Globus pallidus (tissue), 1 donor: Measurements from ENCODE around the gene EEF1A2.

ENCODE experiments used
- DNase-seq: peaks from one replicate; pipeline ENCODE4 v3.0.0-alpha.2; 2015; ENCODE audit warnings: low spot score

EEF1A2 gene

GRCh38 chr20:63452821-63453523 is 45.9 kb downstream of the EEF1A2 start:
- no peak for DNase-seq

DNA sequence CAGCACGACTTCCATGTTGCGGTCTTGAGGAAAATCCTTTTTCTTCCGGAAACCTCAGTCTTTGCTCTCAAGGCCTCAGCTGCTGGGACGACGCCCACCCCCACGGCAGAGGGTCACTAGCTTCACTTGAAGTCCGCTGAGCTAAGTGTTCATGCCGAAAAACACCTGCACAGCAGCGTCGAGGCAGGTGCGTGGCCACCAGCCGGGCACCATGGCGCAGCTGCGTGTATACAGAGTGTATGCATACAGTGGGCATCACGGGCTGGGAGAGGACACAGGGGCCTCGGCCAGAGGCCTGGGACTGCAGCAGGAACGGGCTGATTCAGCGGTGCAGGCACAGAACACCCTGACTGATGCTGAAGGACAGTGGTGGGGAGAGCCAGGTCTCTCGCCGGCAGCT is 46.5 kb downstream of the EEF1A2 start:
- DNase-seq: no peak

GRCh38 chr20:63451821-63452220 is 47.1 kb downstream of the EEF1A2 start:
- DNase-seq: no peak

DNA sequence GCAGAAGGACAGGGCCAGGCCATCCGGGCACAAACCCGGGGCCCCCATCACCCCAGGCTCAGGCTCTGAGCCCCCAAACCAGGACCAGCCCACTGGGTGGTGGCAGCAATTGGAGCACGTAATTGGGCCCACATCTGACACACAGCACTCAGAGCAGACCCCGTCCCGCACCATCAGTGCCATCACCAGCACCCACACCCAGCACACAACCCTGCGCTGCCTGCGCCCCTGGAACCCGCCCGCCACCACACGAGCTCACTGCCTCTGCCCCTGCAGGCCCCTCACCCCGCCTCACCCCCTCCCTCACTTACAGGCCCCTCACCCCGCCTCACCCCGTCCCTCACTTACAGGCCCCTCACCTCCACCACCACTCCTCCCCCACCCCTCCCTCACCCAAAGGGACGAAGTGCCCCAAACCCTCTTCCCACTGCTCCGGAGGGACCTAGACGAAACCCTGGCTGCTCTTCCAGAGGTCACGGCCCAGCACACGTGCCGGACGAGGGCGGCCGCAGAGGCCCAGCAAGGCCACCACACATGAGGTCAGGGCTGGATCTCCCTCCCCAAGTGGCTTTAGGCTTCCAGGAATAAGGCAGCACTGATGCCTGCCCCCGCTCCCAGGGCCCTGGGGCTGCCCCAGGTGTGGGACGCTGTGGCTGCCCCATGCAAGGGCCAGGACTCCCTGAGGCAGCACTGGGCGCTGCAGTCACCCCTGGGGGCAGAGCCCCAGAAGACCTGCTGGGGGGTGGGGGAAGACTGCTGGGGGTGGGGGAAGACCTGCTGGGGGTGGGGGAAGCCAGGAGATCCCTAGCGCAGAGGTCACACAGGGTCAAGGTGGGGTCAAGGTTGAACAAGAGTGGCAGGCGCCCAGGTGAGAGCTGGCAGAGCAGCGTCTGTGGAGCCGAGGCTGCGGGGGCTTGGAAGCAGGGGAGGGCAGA is 48.8 kb downstream of the EEF1A2 start:
- DNase-seq: no peak

DNA sequence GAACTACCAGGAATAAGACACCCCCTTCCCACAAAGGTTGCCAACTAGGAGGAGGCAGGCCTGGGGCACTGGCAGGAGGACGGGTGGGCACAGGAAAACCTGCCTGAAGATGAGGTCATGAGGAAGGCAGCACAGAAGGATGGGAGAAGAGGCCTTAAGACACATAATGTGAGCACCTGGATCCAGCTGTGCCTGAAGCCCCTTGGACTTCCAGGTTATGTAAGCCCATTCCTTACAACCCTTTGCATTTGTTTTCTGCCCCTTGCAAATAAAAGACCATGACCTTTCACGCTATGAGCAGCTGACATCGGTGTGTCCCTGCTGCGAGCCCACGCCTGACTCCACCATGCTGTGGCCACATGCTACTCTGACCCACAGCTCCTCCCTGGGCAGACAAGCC is 49.9 kb downstream of the EEF1A2 start:
- no peak for DNase-seq

- DNase-seq: no peak
Measured at GRCh38 chr20:63448031-63448430, 50.9 kb downstream of the EEF1A2 start.

GRCh38 chr20:63447320-63447719 is 51.6 kb downstream of the EEF1A2 start:
- DNase-seq: no peak

GRCh38 chr20:63446216-63447024 is 52.5 kb downstream of the EEF1A2 start:
- no peak for DNase-seq

DNA sequence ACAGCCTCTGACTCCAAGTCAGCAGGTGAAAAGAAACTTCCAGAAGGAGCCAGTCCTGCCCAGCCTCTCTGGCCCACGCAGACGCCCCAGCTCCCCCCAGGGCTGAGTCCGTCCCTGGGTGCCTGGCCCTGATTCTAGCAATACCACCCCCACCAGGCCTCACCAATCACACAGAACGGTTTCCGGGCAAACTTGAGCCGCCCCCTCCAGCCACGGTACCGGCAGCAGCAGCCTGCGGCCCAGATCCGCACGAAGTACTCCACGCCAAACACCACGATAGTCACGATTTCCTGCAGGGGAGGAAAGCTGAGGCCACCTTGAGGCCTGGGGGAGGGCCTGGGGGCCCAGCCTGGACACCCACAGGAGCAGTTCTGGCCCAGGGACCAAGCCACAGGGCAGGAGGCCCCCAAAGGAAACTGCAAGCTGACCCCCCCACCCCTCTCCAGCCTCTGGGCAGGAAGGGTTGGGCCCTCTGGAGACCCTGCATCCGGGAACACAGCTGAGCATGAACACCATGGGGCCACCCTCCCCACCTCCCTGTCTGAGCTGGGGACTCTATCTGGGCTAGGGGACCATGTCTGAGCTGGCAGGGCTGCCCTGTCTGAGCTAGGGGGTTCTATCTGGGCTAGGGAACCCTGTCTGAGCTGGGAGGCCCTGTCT is 53.7 kb downstream of the EEF1A2 start:
- DNase-seq: no peak

DNA sequence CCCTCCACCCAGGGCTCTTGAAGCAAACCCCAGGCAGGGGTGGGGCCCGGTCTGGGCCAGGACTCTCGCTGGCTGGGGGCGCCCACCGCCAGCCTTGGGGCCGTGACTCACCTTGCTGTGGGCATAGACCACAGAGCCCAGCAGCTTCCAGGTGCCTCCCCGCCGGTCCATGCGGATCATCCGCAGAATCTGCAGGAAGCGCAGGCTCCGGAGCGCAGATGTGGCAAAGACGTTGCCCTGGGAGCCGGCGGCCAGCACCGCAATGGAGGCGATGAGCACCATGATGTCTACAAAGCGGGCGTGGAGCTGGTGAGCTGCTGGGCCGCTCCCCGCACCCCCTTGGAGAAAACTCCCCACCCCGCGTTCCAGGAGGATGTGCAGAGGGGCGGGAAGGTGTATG is 54.3 kb downstream of the EEF1A2 start:
- DNase-seq: no peak

DNA sequence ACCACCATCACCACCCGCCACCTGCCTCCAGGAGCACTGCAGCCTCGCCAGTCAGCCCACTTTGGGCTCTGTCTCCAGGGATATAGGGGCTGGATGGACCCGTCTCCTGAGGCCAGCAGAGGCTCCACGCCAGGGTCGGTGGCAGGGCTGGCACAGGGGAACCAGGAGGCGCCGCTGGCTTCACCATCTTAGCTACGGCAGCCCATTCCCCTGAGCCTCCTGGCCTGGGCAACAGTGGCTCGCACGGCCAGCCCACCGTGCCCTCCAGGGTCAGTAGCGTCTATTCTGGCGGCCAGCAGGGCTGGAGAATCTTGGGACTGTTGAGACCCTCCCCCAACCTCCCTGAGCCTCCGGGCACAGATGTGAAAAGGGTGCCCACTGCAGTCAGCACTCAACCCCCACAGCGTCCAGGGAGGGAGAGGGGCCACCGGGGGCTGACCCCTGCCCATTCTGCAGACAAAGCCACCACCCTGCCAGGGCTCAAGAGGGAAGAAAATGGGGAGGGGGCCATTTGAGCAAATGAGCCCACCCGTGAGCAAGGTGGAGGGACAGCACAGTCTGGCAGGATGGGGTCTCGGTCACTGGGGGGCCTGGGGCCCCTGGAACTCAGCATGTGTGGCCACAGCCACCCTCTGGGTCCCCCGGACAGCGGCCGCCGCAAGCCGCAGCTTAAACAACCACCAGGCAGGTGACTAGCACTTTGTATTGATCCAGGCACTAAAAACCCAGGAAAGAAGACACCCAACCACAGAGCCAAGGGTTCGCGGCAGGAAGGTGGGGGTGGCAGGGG is 55.1 kb downstream of the EEF1A2 start:
- no peak for DNase-seq

DNA sequence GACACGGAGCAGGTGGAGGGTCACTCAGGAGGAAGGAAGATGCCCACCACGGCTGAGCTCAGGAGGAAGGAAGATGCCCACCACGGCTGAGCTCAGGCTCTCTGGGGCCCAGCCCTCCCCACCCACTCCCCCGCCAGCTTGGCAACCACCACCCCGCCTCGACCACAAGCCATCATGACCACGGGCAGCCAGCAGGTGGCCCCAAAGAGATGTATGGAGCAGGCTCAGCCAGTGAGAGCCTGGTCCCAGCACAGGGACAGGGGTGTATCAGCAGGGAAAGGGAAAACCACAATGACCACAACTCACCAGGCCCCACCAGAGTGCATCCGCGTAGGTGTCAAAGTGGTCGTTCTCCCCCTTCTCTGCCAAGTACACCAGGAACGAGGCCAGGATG is 56.8 kb downstream of the EEF1A2 start:
- no peak for DNase-seq

DNA sequence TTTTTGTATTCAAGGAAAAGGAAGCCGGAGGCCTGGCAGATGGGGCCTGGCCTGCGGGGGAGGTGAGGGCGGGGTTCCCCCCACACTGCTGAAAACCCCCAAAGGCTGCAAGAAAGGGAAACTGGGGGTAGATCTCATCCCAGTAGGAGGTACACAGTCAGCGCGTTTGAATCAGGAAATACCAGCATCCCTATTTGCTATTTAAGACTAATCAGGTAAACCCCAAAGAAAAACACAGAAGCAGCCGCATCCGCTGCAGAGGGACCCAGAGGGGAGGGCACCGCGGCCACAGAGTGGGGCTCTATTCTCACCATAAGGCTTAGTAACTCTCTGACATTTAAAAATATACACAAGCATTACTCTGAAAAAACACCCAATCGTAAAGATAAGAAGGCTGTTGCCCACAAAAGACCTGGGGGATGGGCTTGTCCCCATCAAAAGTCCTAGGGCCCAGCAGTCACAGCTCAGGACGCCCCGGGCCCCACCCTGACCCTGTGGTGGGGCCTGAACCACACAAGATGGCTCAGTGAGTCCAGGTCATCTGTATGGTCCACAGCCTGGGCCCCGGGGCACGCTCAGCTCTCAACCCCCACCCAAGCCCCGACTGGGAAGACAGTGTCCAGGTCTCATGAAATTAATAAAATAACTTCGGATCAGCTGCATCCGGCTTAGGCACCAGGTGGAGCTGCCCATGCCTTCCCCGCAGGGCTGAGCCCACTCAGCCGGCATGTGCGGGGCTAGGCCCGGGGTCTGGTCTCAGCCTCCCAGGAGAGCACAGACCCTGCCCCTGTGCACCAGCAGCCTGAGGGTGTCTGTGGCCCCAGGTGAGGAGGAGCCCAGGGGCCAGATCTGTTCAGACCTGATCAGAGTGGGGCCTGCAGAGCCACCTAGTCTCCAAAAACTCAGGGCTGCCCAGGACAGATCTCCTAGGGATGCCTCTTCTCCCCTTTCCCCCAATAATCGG is 57.5 kb downstream of the EEF1A2 start:
- DNase-seq: no peak

- no peak for DNase-seq
Measured at GRCh38 chr20:63440366-63440955, 58.4 kb downstream of the EEF1A2 start.

- no peak for DNase-seq
Measured at GRCh38 chr20:63439866-63440265, 59.0 kb downstream of the EEF1A2 start.

DNA sequence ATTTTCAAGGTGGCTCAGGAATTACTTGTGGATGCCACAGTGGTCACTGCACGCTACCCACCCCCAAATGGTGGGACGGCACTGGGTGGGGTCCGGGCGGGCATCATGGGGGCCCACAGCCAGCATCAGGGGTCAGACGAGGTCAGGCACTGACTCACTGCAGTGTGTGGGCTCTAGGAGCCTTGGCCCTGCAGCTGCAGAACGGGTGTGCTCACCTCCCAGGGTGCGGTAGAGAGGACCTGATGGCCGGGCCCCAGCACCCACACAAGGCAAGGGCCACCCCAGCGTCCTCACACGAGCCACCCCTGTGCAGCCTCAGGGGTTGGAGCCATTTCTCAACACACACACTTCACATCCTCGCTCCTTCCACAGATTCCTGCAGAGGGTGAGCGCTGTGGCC is 60.8 kb downstream of the EEF1A2 start:
- no peak for DNase-seq
